COLO829 (cell line): Measurements from ENCODE around the gene DUSP22.

Experiments
- DNase-seq: peaks from one replicate; pipeline ENCODE4 v3.0.0; 2012; ENCODE audit warnings: low spot score

Gene DUSP22

GRCh38 chr6:309947-310346 lies 17.7 kb downstream of the DUSP22 start:
- DNase-seq = no peak

- DNase-seq = no peak
Observed at GRCh38 chr6:310671-311070, 18.4 kb downstream of the DUSP22 start.

GRCh38 chr6:311679-312220 lies 19.5 kb downstream of the DUSP22 start:
- no peak for DNase-seq

- peak; percentile 43 for DNase-seq
Observed at GRCh38 chr6:313087-313486, 20.8 kb downstream of the DUSP22 start.

GRCh38 chr6:313917-314316 lies 21.6 kb downstream of the DUSP22 start:
- peak; percentile 42 for DNase-seq

- DNase-seq = no peak
Observed at GRCh38 chr6:314377-314776, 22.1 kb downstream of the DUSP22 start.

- DNase-seq = no peak
Observed at GRCh38 chr6:315226-315625, 22.9 kb downstream of the DUSP22 start.

GRCh38 chr6:315921-316752 lies 23.9 kb downstream of the DUSP22 start:
- DNase-seq = no peak

GRCh38 chr6:316753-317038 lies 24.4 kb downstream of the DUSP22 start:
- no peak for DNase-seq

GRCh38 chr6:317060-317447 lies 24.8 kb downstream of the DUSP22 start:
- no peak for DNase-seq

GRCh38 chr6:317448-318144 lies 25.3 kb downstream of the DUSP22 start:
- no peak for DNase-seq

- no peak for DNase-seq
Observed at GRCh38 chr6:318243-318890, 26.1 kb downstream of the DUSP22 start.

GRCh38 chr6:319177-320131 lies 27.2 kb downstream of the DUSP22 start:
- no peak for DNase-seq

GRCh38 chr6:320351-321157 lies 28.3 kb downstream of the DUSP22 start:
- no peak for DNase-seq

GRCh38 chr6:321158-321438 lies 28.8 kb downstream of the DUSP22 start:
- no peak for DNase-seq

GRCh38 chr6:321536-322258 lies 29.4 kb downstream of the DUSP22 start:
- DNase-seq = no peak

GRCh38 chr6:322259-322930 lies 30.1 kb downstream of the DUSP22 start:
- DNase-seq = no peak

GRCh38 chr6:322940-323729 lies 30.8 kb downstream of the DUSP22 start:
- DNase-seq = no peak

GRCh38 chr6:323730-324088 lies 31.4 kb downstream of the DUSP22 start:
- no peak for DNase-seq
